ENCODE data around the gene CDC42EP1.

DNA sequence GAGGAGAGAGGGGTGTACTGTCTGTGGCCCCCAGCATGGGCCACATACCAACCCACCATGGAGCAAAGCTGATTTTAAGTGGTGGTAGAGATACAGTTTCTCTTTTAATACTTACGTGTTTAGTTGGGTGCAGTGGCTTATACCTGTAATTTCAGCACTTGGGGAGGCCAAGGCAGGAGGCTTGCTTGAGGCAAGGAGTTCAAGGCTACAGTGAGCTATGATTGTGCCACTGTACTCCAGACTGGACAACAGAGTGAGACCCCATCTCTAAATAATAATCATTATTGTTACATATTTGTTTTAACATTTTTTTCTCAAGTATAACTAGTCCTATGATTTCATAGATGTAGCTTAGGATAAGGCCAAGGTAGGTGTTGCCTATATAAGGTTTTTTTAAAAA lies 57.2 kb downstream of the CDC42EP1 start:
- TF ChIP-seq, protein P1, sequence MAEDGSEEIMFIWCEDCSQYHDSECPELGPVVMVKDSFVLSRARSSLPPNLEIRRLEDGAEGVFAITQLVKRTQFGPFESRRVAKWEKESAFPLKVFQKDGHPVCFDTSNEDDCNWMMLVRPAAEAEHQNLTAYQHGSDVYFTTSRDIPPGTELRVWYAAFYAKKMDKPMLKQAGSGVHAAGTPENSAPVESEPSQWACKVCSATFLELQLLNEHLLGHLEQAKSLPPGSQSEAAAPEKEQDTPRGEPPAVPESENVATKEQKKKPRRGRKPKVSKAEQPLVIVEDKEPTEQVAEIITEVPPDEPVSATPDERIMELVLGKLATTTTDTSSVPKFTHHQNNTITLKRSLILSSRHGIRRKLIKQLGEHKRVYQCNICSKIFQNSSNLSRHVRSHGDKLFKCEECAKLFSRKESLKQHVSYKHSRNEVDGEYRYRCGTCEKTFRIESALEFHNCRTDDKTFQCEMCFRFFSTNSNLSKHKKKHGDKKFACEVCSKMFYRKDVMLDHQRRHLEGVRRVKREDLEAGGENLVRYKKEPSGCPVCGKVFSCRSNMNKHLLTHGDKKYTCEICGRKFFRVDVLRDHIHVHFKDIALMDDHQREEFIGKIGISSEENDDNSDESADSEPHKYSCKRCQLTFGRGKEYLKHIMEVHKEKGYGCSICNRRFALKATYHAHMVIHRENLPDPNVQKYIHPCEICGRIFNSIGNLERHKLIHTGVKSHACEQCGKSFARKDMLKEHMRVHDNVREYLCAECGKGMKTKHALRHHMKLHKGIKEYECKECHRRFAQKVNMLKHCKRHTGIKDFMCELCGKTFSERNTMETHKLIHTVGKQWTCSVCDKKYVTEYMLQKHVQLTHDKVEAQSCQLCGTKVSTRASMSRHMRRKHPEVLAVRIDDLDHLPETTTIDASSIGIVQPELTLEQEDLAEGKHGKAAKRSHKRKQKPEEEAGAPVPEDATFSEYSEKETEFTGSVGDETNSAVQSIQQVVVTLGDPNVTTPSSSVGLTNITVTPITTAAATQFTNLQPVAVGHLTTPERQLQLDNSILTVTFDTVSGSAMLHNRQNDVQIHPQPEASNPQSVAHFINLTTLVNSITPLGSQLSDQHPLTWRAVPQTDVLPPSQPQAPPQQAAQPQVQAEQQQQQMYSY (CRISPR knock-in tag; IDR thresholded peaks at IDR 0.05): no peak
- TF ChIP-seq CTCF (IDR thresholded peaks at IDR 0.05) (no peak), FOXP1 (CRISPR knock-in tag; IDR thresholded peaks at IDR 0.05; ENCODE audit: borderline replicate concordance) (no peak), ZNF232 (CRISPR knock-in tag; IDR thresholded peaks at IDR 0.05) (no peak), JUN (CRISPR knock-in tag; IDR thresholded peaks at IDR 0.05) (no peak), MAX (CRISPR knock-in tag; IDR thresholded peaks at IDR 0.05) (no peak), FOXJ3 (CRISPR knock-in tag; IDR thresholded peaks at IDR 0.05; ENCODE audit: borderline replicate concordance) (no peak), SMAD3 (CRISPR knock-in tag; IDR thresholded peaks at IDR 0.05; ENCODE audit: borderline replicate concordance) (no peak)
- TF ChIP-seq, protein P2, sequence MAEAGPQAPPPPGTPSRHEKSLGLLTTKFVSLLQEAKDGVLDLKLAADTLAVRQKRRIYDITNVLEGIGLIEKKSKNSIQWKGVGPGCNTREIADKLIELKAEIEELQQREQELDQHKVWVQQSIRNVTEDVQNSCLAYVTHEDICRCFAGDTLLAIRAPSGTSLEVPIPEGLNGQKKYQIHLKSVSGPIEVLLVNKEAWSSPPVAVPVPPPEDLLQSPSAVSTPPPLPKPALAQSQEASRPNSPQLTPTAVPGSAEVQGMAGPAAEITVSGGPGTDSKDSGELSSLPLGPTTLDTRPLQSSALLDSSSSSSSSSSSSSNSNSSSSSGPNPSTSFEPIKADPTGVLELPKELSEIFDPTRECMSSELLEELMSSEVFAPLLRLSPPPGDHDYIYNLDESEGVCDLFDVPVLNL (CRISPR knock-in tag; IDR thresholded peaks at IDR 0.05; ENCODE audit: borderline replicate concordance, low read depth): no peak

Data from WTC11 (cell line).